ENCODE measurements around the gene WWOX.

DNA sequence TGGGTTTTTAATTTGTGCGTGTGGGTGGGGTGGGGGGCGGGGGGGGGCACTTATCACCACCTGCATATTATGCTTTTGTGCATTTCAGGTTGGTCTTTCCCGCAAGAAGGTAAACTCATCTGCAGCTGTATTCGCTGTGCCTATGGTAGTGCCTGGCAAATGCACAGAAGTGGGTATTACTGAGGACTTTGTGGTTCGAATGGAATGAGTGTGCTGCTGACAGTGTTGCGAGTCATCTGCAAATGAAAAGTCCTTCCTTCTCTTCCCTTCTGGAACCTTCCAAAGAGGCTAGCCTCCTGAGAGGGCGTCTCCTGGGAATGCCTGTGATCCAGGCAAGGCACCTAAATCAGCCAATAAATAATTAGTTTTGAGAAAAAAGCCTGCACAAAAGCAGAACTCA, 968.1 kb downstream of the WWOX start:
- TF ChIP-seq, protein P1, sequence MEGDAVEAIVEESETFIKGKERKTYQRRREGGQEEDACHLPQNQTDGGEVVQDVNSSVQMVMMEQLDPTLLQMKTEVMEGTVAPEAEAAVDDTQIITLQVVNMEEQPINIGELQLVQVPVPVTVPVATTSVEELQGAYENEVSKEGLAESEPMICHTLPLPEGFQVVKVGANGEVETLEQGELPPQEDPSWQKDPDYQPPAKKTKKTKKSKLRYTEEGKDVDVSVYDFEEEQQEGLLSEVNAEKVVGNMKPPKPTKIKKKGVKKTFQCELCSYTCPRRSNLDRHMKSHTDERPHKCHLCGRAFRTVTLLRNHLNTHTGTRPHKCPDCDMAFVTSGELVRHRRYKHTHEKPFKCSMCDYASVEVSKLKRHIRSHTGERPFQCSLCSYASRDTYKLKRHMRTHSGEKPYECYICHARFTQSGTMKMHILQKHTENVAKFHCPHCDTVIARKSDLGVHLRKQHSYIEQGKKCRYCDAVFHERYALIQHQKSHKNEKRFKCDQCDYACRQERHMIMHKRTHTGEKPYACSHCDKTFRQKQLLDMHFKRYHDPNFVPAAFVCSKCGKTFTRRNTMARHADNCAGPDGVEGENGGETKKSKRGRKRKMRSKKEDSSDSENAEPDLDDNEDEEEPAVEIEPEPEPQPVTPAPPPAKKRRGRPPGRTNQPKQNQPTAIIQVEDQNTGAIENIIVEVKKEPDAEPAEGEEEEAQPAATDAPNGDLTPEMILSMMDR (IDR thresholded peaks at IDR 0.05): no peak
- no peak for TF ChIP-seq POLR2A (IDR thresholded peaks at IDR 0.05)
